Osteoblast (primary cell): ENCODE results near the gene KRT15. TPM values are rescaled to one million over a fixed set of nuclear protein-coding genes. Genes with fewer than 3 reads are reported as not detected.

Experiments
- DNase-seq: peaks from one replicate; pipeline ENCODE4 v3.0.0; 2011; ENCODE audit warnings: low spot score, mixed read lengths; ENCODE audit not compliant: insufficient read length; ENCODE audit errors: missing footprints
- H2AFZ ChIP-seq: 2 replicates; pipeline ENCODE4 v1.6.0; 2011; ENCODE audit warnings: mild to moderate bottlenecking, low read length
- H3K27ac ChIP-seq: 2 replicates; pipeline ENCODE4 v1.5.1; 2011; ENCODE audit warnings: mild to moderate bottlenecking, low read depth, low read length, moderate library complexity
- H3K27me3 ChIP-seq: 2 replicates; pipeline ENCODE4 v1.6.0; 2012; ENCODE audit warnings: mild to moderate bottlenecking, control low read depth, inconsistent platforms, low read length, moderate library complexity; ENCODE audit not compliant: insufficient read depth
- H3K36me3 ChIP-seq: 2 replicates; pipeline ENCODE4 v1.5.1; 2011; ENCODE audit warnings: mild to moderate bottlenecking, low read length, control low read depth, moderate library complexity; ENCODE audit not compliant: insufficient read depth
- H3K4me1 ChIP-seq: 2 replicates; pipeline ENCODE4 v1.5.1; 2011; ENCODE audit warnings: mild to moderate bottlenecking, low read length, control low read depth, moderate library complexity; ENCODE audit not compliant: insufficient read depth
- H3K4me2 ChIP-seq: 2 replicates; pipeline ENCODE4 v1.6.0; 2011; ENCODE audit warnings: mild to moderate bottlenecking, low read length; ENCODE audit not compliant: insufficient read depth
- H3K4me3 ChIP-seq: fragments of 200-600 bp; sonication (generic); 3 replicates; pipeline ENCODE4 v1.5.1; 2012; ENCODE audit warnings: mild to moderate bottlenecking, low read length, inconsistent platforms; ENCODE audit not compliant: insufficient read depth
- H3K79me2 ChIP-seq: 2 replicates; pipeline ENCODE4 v1.6.0; 2012; ENCODE audit warnings: mild to moderate bottlenecking, low read length, control low read depth, inconsistent platforms; ENCODE audit not compliant: insufficient read depth
- H3K9me3 ChIP-seq: 2 replicates; pipeline ENCODE4 v1.5.1; 2011; ENCODE audit warnings: low read depth, low read length, control low read depth
- H4K20me1 ChIP-seq: 2 replicates; pipeline ENCODE4 v1.6.0; 2012; ENCODE audit warnings: mild to moderate bottlenecking, low read length, control low read depth; ENCODE audit not compliant: insufficient read depth
- CTCF ChIP-seq: IDR thresholded peaks from 2 replicates; pipeline ENCODE4 v1.5.1; 2011; ENCODE audit warnings: mild to moderate bottlenecking, low read depth, low read length, moderate library complexity; ENCODE audit errors: extremely low read depth
- total RNA-seq: library from RNA; depleted of rRNA; stranded (reverse); fragments of >200 nt; gene quantifications from 2 replicates; pipeline ENCODE4 v1.2.3, GENCODE V29; 2012

Gene KRT15
- total RNA-seq, 1 donor, result 0.72 TPM

- no peak overlapping the region for H3K27ac ChIP-seq
- no peak for DNase-seq
- H4K20me1 ChIP-seq, result no peaks in the 10 kb centered on the region
- H3K27me3 ChIP-seq, result peaks cover 12% of the 10 kb centered on the region
- no peaks in the 10 kb centered on the region for H3K36me3 ChIP-seq
- H3K4me2 ChIP-seq, result no peak overlapping the region
- peaks cover 21% of the 10 kb centered on the region for H3K4me1 ChIP-seq
- H2AFZ ChIP-seq, result no peak overlapping the region
- no peaks in the 10 kb centered on the region for H3K9me3 ChIP-seq
- H3K79me2 ChIP-seq, result no peaks in the 10 kb centered on the region
- no peak overlapping the region for H3K4me3 ChIP-seq
- no peak for TF ChIP-seq CTCF
These were observed 36.6 kb upstream of the KRT15 start for GRCh38 chr17:41555105-41555887.

- DNase-seq, result no peak
- no peak for TF ChIP-seq CTCF
These were observed 35.4 kb upstream of the KRT15 start for GRCh38 chr17:41553987-41554680.

GRCh38 chr17:41553176-41553575 is 34.5 kb upstream of the KRT15 start:
- Histone ChIP-seq H3K4me1 (peaks cover 28% of the 10 kb centered on the region), H3K9me3 (no peaks in the 10 kb centered on the region), H3K4me3 (no peak overlapping the region), H4K20me1 (no peaks in the 10 kb centered on the region), H3K36me3 (no peaks in the 10 kb centered on the region), H3K27me3 (peaks cover 12% of the 10 kb centered on the region), H2AFZ (no peak overlapping the region), H3K79me2 (no peaks in the 10 kb centered on the region), H3K4me2 (no peak overlapping the region), H3K27ac (no peak overlapping the region)
- peak; percentile 80 for DNase-seq
- TF ChIP-seq CTCF, result no peak

More at GRCh38 chr17:41553987-41554680, 35.4 kb upstream of the KRT15 start:
- H3K36me3 ChIP-seq, result no peaks in the 10 kb centered on the region
- H4K20me1 ChIP-seq, result no peaks in the 10 kb centered on the region
- no peak overlapping the region for H3K27ac ChIP-seq
- H3K9me3 ChIP-seq, result no peaks in the 10 kb centered on the region
- peaks cover 18% of the 10 kb centered on the region for H3K4me1 ChIP-seq
- H3K4me2 ChIP-seq, result no peak overlapping the region
- peaks cover 12% of the 10 kb centered on the region for H3K27me3 ChIP-seq
- H3K79me2 ChIP-seq, result no peaks in the 10 kb centered on the region
- no peak overlapping the region for H3K4me3 ChIP-seq
- no peak overlapping the region for H2AFZ ChIP-seq

GRCh38 chr17:41552455-41552854 is 33.8 kb upstream of the KRT15 start:
- Histone ChIP-seq H4K20me1 (no peaks in the 10 kb centered on the region), H3K27me3 (peaks cover 12% of the 10 kb centered on the region), H3K36me3 (no peaks in the 10 kb centered on the region), H3K79me2 (no peaks in the 10 kb centered on the region), H3K4me2 (no peak overlapping the region), H3K27ac (no peak overlapping the region), H3K4me3 (no peak overlapping the region), H3K9me3 (no peaks in the 10 kb centered on the region), H3K4me1 (peaks cover 33% of the 10 kb centered on the region), H2AFZ (no peak overlapping the region)
- no peak for TF ChIP-seq CTCF
- peak; percentile 65 for DNase-seq
